GM21367 (cell line): ENCODE results near the gene COX5B.
A peak's percentile ranks its signal among the peaks of the same experiment; 100 is the strongest.
"Not testable (repeated sequence)": the region's sequence is repeated elsewhere in the genome, so short reads cannot be mapped to it uniquely, and the experiment has no call there.

Experiments
- ATAC-seq: cut with Tn5 transposase; IDR thresholded peaks from one replicate; pipeline ENCODE4 v1.9.1; 2021; ENCODE audit not compliant: unreplicated experiment

COX5B gene

DNA sequence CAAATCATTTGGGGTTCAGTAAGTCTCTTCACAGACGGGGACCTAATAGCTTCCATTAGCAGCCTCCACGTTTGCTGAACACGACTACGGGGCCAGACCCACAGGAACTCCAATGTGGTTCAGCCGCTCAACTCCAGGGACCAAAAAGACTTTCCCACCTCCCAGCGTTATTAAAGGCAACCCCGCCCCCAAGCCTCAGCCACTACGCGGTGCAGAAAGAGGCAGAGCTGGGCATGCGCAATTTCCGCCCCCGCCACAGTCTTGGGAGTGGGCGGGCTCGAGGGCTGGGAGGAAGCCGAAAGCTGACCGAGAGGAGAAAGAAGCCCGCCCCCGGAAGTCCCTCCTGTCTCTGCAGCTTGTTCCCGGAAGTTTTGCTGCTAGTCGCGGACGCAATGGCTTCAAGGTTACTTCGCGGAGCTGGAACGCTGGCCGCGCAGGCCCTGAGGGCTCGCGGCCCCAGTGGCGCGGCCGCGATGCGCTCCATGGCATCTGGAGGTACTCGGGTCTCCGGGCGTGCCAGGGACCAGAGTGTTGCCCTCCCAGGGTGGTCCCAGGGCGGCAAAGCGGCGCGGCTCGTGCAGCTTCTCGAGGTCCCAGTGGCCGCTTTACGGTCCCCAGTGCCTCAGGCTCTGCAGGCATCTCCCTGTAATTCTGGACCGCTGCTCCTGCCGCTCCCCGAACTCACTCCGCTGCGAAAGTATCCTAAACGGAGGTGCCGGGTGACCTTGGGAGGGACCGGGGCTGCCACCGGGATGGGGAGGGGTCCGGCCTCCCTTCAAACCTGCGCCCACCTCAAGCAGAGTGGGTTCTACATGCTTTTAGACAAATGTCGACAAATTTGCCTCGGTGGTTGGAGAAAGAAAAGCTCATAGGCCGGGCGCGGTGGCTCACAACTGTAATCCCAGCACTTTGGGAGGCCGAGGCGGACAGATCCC is at the start of gene COX5B:
TSS of gene COX5B (plus strand) at position 368 of the 935 bp plus-strand sequence. CDS start at position 393, 25 bp downstream.
- ATAC-seq: peak; percentile 91

- not testable (repeated sequence) for ATAC-seq
These were observed 49.7 kb upstream of the COX5B start for GRCh38 chr2:97596180-97596579.

GRCh38 chr2:97601537-97601936 is 44.3 kb upstream of the COX5B start:
- ATAC-seq: not testable (repeated sequence)

GRCh38 chr2:97605109-97605508 is 40.8 kb upstream of the COX5B start:
- not testable (repeated sequence) for ATAC-seq

DNA sequence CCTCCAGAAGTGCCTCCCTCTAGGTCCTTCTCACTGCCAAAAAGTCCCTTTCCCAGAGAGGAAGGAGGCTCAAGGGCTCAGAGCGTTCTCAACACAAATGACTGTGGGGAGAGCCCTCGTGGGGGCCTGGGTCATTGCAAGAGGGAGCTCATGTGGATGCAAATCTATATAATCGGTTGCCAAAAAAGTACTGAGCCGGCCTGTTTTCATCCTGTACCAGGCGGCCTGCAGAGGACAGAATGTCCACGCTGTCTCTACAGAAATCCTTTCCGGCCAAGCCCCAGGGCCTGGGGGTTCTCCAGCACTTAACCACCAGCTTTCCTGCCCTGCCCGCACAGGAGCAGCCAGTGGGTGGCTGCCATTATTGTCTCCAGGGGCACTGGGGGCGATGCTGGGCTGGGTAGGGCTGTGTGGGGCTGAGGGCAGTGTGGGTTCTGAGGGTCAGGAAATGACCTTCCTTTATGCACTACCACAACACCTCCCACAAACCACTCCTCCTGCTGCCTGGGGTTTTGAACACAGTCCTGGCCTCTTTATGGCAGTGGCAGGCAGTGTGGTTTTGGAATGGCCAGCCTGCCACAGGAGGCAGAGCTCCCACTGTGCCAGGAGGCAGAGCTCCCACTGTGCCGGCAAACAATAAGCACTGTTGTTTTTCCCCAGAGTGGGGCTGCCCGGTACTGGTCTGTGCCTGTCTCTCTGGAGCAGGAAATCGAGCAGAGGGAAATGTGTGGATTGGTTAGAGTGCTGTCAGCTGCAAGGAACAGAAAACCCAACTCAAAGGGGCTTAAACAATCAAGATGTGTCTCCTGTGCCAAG is 40.1 kb upstream of the COX5B start:
- not testable (repeated sequence) for ATAC-seq

DNA sequence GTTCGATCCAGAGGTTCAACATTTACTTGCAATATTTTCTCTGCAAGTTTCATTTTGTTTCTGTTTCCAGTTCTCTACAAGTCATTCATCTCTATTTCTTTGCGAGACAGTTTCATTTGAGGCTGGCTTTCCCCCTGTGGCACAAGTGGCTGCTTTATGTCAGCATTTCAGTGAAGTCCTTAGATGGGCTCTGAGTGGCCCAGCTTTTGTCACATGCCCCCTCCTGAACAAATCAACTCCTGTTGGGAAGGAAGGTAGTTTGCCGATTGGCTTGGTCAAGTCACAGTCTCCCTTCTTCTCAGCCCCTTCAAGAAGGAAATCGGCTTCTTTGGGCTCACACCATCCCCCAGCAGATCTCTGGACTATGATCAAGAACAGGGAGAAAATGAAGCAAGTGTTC is 37.1 kb upstream of the COX5B start:
- ATAC-seq: not testable (repeated sequence)

DNA sequence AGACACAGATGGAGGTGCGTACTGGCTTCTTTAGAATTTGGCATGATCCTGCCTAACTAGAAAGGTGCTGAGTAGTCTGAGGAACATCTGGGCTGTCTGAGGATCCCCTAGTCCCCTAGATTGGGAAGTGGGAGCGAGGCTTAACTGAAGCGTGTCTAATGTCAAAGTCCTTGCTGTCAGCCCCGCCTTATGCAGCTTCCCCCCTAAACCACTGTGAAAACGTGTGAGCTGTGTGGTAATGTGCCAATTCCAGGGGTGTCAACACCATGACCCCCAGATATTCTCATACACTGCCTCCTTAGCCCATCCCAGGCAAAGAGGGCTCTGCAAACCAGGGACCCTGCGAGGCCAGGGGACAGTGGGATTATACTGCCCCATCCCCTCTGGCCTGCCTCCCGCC is 34.0 kb upstream of the COX5B start:
- not testable (repeated sequence) for ATAC-seq

- not testable (repeated sequence) for ATAC-seq
These were observed 30.1 kb upstream of the COX5B start for GRCh38 chr2:97615746-97616145.

- no peak for ATAC-seq
These were observed 28.0 kb upstream of the COX5B start for GRCh38 chr2:97617911-97618310.

GRCh38 chr2:97618939-97619827 is 26.7 kb upstream of the COX5B start:
- ATAC-seq: not testable (repeated sequence)

DNA sequence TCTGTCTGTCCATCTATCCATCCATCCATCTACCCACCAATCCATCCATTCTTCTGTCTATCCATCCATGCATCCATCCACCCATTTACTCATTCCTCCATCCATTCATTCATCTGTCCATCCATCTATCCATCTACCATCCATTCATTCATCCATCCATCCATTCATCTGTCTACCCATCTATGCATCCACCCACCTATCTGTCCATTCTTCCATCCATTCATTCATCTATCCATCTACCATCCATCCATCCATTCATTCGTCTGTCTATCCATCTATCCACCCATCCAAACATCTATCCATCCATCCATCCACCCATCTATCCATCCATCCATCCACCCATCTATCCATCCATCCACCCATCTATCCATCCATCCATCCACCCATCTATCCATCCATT is 25.4 kb upstream of the COX5B start:
- not testable (repeated sequence) for ATAC-seq

DNA sequence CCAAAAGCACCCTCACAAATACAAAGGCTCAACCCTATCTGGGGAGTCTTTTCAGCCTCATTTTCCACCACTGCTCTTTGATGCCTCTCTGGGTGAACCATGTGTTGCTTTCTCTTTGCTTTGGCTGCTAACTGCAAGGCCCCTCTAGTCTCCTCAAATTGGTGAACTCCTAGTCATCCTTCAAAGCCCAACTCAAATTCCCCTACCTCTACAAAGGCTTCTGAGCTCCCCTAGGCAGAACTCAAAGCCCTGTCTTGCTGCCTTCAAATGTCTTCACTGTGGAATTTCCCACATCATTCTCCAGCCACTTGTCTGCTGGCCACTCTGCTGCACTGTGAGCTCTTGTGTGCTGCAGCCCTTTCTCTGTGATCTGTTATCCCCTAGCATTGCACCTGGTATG is 22.9 kb upstream of the COX5B start:
- not testable (repeated sequence) for ATAC-seq

DNA sequence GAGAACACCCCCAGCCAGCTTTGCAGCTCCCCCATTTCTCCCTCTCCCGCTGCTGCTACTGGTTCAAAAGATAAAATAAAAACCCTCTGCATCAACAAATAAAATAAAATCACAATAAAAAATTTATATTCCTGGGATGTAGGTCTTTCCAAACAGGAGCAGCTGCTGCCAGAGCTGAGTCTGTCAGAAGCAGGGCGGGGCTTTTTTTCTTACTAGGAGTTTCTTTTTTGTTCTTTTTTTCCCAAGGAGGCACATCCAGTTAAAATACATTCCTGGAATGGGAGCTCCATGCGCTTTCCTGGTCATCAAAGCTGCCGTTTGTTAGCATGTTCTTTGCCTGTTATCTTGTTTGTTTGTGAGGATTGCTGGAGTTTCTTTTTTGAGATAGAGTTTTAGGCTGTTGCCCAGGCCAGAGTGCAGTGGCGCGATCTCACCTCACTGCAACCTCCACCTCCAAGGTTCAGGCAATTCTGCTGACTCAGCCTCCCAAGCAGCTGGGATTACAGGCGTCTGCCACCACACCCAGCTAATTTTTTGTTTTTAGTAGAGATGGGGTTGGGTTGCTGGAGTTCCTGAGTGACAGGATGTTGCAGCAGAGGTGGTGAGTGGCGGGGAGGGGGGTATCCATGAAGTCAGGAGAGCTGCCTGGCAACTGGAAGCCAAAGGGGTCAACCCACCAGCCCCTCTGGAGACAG is 20.4 kb upstream of the COX5B start:
- ATAC-seq: not testable (repeated sequence)

- ATAC-seq: not testable (repeated sequence)
These were observed 19.8 kb upstream of the COX5B start for GRCh38 chr2:97626049-97626430.

DNA sequence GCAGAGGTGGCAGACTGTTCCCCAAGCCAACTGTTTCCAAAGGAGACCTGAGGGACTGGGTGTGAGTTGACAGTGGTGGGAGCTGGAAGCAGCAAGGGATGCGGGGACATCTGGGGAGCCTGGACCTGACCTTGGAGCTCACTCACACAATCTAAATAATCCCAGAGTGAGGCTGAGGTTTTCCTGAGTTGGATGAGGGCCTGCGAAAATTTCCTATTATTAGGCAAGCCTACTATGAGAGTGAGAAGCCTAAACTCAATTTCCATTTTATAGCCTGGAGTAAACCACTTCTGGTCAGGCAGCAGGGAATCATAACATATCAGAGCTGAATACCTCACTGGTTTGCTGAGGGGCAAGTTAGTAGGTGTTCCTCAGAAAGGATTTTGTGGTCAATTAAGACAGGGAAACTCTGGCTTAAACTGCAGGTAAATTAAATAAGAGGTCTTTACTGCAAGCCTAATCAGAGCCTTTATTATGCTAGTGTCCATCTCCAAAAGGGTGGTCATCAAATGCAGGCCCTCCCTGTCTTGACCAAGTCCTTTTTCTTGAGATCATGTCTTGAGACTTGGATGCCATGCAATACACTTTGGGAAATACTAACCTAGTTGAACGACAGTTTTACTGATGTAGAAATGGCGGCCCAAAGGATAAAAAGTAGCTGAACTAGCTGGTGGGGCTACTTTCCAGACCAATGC is 1.7 kb upstream of the COX5B start:
- no peak for ATAC-seq

DNA sequence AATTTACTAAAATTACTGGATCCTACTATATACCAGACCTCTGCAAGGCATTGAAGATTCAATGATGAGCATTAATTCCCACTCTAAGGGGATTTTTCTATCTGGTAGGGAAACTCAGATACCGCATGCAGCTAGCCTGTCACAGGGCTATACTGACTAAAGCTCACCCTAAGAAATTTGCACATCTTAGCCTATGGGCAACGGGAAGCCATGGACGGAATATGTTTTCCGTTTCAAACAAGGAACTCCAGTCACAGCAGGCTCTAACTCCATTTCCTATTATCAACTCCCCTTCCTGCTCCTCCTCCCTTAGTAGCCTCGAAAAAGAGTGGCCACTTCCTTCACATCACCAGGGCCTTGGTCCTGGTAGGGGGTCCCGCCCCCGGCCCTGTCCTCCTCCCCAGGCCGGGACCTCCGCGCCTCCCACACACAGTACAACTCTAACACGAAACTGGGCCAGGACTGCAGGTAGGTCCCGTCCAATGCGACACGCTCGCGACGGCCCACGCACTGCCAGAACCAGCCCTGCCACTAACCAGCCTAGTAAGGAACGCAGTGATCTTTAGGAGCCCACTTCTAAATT is 659 bp upstream of the COX5B start:
- peak; percentile 21 for ATAC-seq

- no peak for ATAC-seq
These were observed 1.1 kb downstream of the COX5B start for GRCh38 chr2:97646977-97647376.

DNA sequence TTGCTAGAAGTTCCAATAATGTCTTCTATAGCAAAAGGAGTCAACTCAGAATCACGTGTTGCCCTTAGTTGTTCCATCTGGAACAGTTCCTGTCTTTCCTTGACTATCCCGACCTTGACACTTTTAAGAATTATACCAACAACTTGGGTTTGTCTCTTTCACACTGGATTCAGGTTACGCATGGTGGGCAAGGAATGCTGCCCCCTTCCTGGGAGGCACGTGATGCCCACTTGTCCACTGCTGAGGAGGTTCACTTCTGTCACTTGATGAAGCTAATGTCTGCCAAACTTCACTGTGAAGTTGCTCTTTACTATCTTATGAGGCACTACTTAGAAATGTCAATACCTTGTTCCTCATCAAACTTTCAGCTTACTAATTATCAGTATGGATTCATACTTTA is 5.3 kb downstream of the COX5B start:
- ATAC-seq: no peak

DNA sequence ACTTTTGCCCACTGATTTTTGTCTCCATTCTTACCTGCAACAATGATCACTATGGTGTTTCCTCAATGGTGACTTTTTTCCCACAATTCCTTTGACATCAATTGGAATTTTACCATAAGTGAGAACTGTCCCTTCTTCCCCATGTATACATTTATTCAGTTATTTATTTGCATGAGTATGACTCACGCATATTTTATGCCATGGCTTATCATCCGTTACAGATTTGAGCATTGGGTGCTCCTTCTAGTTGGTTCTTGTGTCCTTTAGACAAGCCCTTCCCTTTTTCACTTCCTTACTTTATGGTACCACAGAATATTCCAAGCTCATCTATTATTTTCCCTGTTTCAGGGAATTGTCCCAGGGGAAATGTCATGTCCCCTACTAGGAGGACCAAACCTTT is 7.6 kb downstream of the COX5B start:
- ATAC-seq: no peak
